ENCODE measurements around the gene PCYT1A. TPM values are rescaled to one million over a fixed set of nuclear protein-coding genes. Genes with fewer than 3 reads are reported as not detected.
A peak's percentile ranks its signal among the peaks of the same experiment; 100 is the strongest.

Gene PCYT1A
- total RNA-seq, 1 donor from 2014 or later: 22.2 TPM

- ATAC-seq (no peak), DNase-seq (ENCODE audit: low spot score) (no peak)
Measured at GRCh38 chr3:196240424-196240823, 47.1 kb downstream of the PCYT1A start.

GRCh38 chr3:196238612-196239560 is 48.6 kb downstream of the PCYT1A start:
- ATAC-seq: no peak
- DNase-seq (ENCODE audit: low spot score): no peak

GRCh38 chr3:196237203-196237602 is 50.3 kb downstream of the PCYT1A start:
- ATAC-seq: no peak

GRCh38 chr3:196236223-196236622 is 51.3 kb downstream of the PCYT1A start:
- ATAC-seq (no peak), DNase-seq (ENCODE audit: low spot score) (no peak)

More at GRCh38 chr3:196237203-196237602, 50.3 kb downstream of the PCYT1A start:
- no peak for DNase-seq (ENCODE audit: low spot score)

- DNase-seq (ENCODE audit: low spot score) (no peak), ATAC-seq (no peak)
Measured at GRCh38 chr3:196235452-196236122, 51.9 kb downstream of the PCYT1A start.

GRCh38 chr3:196232882-196233251 is 54.7 kb downstream of the PCYT1A start:
- DNase-seq (ENCODE audit: low spot score) (no peak), ATAC-seq (no peak)

- DNase-seq (ENCODE audit: low spot score) (no peak), ATAC-seq (peak; percentile 18)
Measured at GRCh38 chr3:196232154-196232881, 55.2 kb downstream of the PCYT1A start.

- peak; percentile 22 for ATAC-seq
- no peak for DNase-seq (ENCODE audit: low spot score)
Measured at GRCh38 chr3:196227629-196228493, 59.7 kb downstream of the PCYT1A start.

- DNase-seq (ENCODE audit: low spot score) (no peak), ATAC-seq (no peak)
Measured at GRCh38 chr3:196227121-196227561, 60.4 kb downstream of the PCYT1A start.

GRCh38 chr3:196225763-196226364 is 61.7 kb downstream of the PCYT1A start:
- ATAC-seq: no peak
- DNase-seq (ENCODE audit: low spot score): no peak

GRCh38 chr3:196225086-196225485 is 62.4 kb downstream of the PCYT1A start:
- ATAC-seq: no peak

GRCh38 chr3:196222876-196223595 is 64.5 kb downstream of the PCYT1A start:
- no peak for ATAC-seq
- DNase-seq (ENCODE audit: low spot score): no peak

More at GRCh38 chr3:196225086-196225485, 62.4 kb downstream of the PCYT1A start:
- no peak for DNase-seq (ENCODE audit: low spot score)

GRCh38 chr3:196220991-196221390 is 66.5 kb downstream of the PCYT1A start:
- DNase-seq (ENCODE audit: low spot score): no peak
- no peak for ATAC-seq

GRCh38 chr3:196220587-196220986 is 66.9 kb downstream of the PCYT1A start:
- no peak for ATAC-seq

GRCh38 chr3:196219970-196220311 is 67.6 kb downstream of the PCYT1A start:
- DNase-seq (ENCODE audit: low spot score): no peak
- no peak for ATAC-seq

More at GRCh38 chr3:196220587-196220986, 66.9 kb downstream of the PCYT1A start:
- DNase-seq (ENCODE audit: low spot score): no peak

GRCh38 chr3:196219194-196219969 is 68.1 kb downstream of the PCYT1A start:
- DNase-seq (ENCODE audit: low spot score) (no peak), ATAC-seq (no peak)

GRCh38 chr3:196218155-196218712 is 69.3 kb downstream of the PCYT1A start:
- DNase-seq (ENCODE audit: low spot score): no peak
- no peak for ATAC-seq
